Prostate gland (tissue), 2 donors: ENCODE measurements around the gene CADM4.
A peak's percentile ranks its signal among the peaks of the same experiment; 100 is the strongest.

ENCODE experiments used
- POLR2A ChIP-seq: fragments of 450-650 bp; IDR thresholded peaks from one replicate; pipeline ENCODE4 v1.6.1; 2016; ENCODE audit warnings: antibody characterized with exemption, mild to moderate bottlenecking
- POLR2AphosphoS5 ChIP-seq: sonication (generic); formaldehyde crosslinking; IDR thresholded peaks from one replicate; pipeline ENCODE4 v1.6.1; 2017; ENCODE audit warnings: antibody characterized with exemption
- TF ChIP-seq, protein P1 (sequence below), 4 experiments: fragments of 200-600 bp in 2 of 4; fragments of 450-650 bp in 2 of 4; sonication (generic) in 2 of 4; IDR thresholded peaks; 1 replicate in 3 of 4; 2 replicates in 1 of 4; pipeline ENCODE4 v1.5.1; 2016 to 2019; ENCODE audit warnings: antibody characterized with exemption in 4 of 4, mild to moderate bottlenecking in 2 of 4, moderate library complexity in 2 of 4

- TF ChIP-seq POLR2A (peak; percentile 65), POLR2AphosphoS5 (peak; percentile 65)
- TF ChIP-seq, protein P1, sequence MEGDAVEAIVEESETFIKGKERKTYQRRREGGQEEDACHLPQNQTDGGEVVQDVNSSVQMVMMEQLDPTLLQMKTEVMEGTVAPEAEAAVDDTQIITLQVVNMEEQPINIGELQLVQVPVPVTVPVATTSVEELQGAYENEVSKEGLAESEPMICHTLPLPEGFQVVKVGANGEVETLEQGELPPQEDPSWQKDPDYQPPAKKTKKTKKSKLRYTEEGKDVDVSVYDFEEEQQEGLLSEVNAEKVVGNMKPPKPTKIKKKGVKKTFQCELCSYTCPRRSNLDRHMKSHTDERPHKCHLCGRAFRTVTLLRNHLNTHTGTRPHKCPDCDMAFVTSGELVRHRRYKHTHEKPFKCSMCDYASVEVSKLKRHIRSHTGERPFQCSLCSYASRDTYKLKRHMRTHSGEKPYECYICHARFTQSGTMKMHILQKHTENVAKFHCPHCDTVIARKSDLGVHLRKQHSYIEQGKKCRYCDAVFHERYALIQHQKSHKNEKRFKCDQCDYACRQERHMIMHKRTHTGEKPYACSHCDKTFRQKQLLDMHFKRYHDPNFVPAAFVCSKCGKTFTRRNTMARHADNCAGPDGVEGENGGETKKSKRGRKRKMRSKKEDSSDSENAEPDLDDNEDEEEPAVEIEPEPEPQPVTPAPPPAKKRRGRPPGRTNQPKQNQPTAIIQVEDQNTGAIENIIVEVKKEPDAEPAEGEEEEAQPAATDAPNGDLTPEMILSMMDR (IDR thresholded peaks at IDR 0.05), result peak in 1 of 4 experiments; percentile 18
Measured at GRCh38 chr19:43619262-43620060, 20.2 kb downstream of the CADM4 start, which contains the start of gene ZNF428.
